ENCODE measurements around the gene PTBP3. TPM values are rescaled to one million over a fixed set of nuclear protein-coding genes. Genes with fewer than 3 reads are reported as not detected.
"Not testable (repeated sequence)": the region's sequence is repeated elsewhere in the genome, so short reads cannot be mapped to it uniquely, and the experiment has no call there.

Gene PTBP3, protein sequence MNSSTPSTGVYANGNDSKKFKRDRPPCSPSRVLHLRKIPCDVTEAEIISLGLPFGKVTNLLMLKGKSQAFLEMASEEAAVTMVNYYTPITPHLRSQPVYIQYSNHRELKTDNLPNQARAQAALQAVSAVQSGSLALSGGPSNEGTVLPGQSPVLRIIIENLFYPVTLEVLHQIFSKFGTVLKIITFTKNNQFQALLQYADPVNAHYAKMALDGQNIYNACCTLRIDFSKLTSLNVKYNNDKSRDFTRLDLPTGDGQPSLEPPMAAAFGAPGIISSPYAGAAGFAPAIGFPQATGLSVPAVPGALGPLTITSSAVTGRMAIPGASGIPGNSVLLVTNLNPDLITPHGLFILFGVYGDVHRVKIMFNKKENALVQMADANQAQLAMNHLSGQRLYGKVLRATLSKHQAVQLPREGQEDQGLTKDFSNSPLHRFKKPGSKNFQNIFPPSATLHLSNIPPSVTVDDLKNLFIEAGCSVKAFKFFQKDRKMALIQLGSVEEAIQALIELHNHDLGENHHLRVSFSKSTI
- 16.3 and 20.7 TPM in 2 replicates for total RNA-seq (2014; rRNA removed; shearing (Covaris generic); ENCODE audit: low replicate concordance)

DNA sequence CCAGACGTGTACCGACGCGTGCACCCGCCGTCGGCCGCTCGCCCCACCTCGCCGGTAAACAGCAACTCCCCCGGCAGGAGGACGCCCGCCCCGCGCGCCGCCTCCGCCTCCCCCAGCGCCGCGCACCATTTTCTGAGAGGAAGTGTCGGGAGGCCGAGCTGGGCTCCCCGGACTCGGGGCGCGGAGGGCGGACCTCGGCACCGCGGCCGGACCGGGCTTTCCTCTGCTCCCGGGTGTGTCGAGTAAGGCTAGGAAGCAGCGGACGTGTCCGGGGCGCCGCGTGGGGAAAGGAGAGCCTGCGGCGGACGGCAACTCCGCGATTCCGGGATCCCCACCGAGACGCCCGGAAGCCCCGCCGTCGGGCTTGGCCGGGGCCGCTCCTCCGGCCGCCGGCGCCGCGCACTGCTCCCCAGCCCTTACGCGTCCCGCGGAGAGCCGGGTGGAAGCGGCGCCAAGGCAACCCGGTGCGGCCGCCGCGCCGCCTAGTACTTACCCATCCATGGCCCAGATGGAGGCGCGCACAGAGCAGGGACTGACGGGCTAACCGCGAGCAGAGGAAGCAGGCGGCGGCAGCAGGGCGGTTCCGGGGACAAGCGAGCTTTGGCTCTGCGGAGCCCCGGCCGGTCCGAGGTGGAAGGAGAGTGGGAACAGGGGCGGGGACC lies at the start of gene PTBP3:
TSS of gene PTBP3 (minus strand) at position 643 of the 662 bp plus-strand sequence. CDS start 35,754 bp downstream, outside the sequence.
- peak within 1 kb of the TSS; percentile 84 for H3K4me3 ChIP-seq
- no peaks in the 10 kb centered on the region for H3K9me3 ChIP-seq
- DNase-seq = peak; percentile 86
- H3K27me3 ChIP-seq = no peaks in the 10 kb centered on the region
- no peaks in the 10 kb centered on the region; the same call in none of the 2 replicates for H3K36me3 ChIP-seq

DNA sequence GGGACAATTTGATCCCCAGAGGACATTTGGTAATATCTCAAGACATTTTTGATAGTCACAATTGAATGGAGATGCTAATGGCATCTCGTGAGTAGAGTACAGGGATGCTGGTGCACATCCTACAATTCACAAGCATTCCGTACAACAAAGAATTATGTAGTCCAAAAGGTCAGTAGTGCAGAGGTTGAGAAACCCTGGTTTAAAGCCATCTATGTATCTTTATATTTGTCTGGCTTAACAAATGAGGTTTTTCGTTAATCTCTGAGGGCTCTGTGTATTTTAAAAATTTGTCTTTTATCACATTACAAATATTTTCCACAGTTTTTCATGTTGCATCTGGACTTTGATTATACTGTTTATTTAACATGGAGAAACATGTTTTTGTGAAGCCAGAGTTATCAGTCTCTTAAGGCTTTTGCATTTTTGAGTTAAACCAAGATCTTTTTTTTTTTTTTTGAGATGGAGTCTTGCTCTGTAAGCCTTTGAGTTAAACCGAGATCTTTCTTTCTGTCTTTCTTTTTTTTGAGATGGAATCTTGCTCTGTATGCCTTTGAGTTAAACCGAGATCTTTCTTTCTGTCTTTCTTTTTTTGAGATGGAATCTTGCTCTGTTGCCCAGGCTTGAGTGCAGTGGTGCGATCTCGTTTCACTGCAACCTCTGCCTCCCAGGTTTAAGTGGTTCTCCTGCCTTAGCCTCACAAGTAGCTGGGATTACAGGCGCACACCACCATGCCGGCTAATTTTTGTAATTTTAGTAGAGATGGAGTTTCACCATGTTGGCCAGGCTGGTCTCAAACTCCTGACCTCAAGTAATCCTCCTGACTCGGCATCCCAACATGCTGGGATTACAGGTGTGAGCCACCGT lies 49.3 kb upstream of the PTBP3 start:
- Histone ChIP-seq H3K4me3 (no peak overlapping the region), H3K27me3 (no peaks in the 10 kb centered on the region), H3K9me3 (no peaks in the 10 kb centered on the region), H3K36me3 (peaks cover 21% of the 10 kb centered on the region)
- DNase-seq = no peak

DNA sequence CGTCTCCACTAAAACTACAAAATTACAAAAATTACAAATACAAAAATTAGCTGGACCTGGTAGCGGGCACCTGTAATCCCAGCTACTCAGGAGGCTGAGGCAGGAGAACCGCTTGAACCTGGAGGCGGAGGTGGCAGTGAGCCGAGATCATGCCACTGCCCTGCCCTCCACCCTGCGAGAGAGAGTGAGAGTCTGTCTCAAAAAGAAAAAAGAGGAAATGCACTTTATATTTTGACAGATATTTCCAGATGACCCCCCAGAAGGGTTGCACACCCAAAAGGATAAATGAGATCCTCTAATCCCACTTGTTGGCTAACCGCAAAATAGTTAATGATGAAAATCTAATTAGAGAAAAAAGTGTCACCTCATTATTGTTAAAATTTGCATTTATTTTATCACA lies 48.6 kb upstream of the PTBP3 start:
- H3K36me3 ChIP-seq = peaks cover 15% of the 10 kb centered on the region
- H3K4me3 ChIP-seq = no peak overlapping the region
- H3K27me3 ChIP-seq = no peaks in the 10 kb centered on the region
- no peak for DNase-seq
- no peaks in the 10 kb centered on the region for H3K9me3 ChIP-seq

DNA sequence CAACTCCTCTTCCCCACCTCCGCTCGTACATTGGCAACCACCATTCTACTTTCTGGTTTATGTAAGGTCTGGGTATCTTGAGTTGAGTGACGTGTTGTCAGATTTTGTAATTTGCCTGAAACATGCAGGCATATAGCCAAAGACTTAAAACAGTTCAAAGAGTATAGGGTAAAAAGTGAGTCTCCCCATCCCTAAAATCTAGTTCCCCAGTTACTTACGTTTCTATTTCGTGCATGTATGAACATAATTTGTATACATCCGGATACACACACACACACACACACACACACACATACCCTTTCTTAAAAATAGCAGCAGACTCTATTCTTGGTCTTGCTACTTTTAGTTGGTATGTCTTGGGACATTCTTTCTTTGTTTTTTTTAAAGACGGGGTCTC lies 47.4 kb upstream of the PTBP3 start:
- Histone ChIP-seq H3K4me3 (peak overlapping the region; percentile 94), H3K9me3 (no peaks in the 10 kb centered on the region), H3K36me3 (peaks cover 6% of the 10 kb centered on the region), H3K27me3 (no peaks in the 10 kb centered on the region)
- no peak for DNase-seq

DNA sequence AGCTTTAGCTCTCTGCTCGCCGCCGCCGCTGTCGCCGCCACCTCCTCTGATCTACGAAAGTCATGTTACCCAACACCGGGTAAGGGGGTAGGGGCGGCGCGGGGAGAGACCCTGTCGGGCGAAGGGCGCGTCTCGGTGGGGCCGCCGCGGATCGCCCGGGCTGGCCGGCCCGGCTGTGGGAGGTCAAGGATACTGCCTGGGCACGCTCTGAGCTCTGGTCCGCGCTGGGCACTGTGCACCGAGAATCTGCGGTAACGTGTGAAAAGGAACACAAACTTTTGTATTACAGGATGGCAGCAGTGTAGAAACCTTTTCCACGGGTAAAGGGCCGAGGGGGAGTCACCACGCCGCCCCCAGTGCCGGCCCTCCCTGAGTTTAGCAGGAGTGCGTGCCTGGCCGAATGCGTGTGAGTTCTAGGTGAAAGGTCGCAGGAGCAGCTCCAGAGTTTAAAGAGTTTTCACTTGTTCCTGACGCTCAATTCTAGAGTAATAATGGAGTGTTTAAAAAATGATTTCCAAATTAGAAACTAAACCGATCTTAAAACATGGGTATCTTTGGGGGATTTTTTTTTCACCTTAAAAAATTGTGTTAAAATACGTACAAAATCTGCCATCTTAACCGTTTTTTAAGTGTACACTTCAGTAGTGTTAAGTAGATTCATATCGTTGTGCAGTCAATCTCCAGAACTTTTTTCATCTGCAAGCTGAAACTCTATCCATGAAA lies 46.8 kb upstream of the PTBP3 start, which contains the start of gene HSDL2:
TSS of gene HSDL2 (plus strand) at position 7 of the 723 bp plus-strand sequence. CDS start at position 63, 56 bp downstream.
- DNase-seq = peak; percentile 65
- Histone ChIP-seq H3K9me3 (no peaks in the 10 kb centered on the region), H3K27me3 (no peaks in the 10 kb centered on the region), H3K36me3 (peaks cover 3% of the 10 kb centered on the region; the same call in 1 of the 2 replicates), H3K4me3 (peak within 1 kb of the TSS; percentile 94)

DNA sequence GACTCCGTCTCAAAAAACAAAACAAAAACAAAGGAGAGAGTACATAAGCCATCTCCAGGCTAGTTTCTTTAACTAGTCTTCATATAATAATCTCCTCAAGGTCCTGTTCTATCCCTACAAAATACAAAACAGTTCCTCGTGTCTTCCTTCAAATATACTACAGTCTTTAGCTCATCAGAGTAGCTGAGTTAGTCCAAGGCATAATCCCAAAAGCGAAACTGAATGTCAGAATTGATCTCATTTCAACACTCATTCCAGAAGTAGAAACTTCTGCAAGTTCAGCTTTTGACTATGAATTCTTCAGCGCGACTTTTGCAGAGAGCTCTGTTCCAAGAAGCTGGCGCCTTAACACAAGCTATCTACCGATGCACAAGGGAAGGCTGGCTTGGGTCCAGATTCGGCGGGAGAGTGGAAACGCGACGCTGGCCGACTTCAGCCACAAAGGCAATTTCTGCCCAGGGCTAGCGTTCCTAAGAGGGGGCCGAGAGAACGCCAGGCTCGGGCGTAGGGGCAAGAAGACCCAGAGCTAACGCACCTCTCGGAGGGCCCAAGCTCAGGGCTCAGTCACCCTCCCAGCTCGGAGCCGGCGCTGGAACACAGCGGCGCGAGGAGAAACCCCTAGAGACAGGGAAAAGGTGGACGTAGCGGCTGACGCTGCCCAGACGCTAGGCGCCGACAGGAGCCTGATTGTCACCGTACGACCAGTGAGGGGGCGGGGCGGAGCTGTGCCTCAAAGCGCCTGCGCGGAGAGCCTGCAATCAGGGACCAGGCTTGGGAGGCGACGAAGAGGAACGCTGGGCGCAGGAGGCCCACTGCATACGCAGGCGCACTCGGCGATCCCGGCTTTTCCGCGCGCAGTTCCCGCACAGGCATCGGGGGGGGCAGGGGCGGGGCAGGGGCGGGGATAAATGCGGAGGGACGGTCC lies 46.0 kb upstream of the PTBP3 start:
- Histone ChIP-seq H3K9me3 (no peaks in the 10 kb centered on the region), H3K4me3 (peak overlapping the region; percentile 94), H3K27me3 (no peaks in the 10 kb centered on the region), H3K36me3 (peaks cover under 1% of the 10 kb centered on the region; the same call in 1 of the 2 replicates)
- DNase-seq = peak; percentile 98

DNA sequence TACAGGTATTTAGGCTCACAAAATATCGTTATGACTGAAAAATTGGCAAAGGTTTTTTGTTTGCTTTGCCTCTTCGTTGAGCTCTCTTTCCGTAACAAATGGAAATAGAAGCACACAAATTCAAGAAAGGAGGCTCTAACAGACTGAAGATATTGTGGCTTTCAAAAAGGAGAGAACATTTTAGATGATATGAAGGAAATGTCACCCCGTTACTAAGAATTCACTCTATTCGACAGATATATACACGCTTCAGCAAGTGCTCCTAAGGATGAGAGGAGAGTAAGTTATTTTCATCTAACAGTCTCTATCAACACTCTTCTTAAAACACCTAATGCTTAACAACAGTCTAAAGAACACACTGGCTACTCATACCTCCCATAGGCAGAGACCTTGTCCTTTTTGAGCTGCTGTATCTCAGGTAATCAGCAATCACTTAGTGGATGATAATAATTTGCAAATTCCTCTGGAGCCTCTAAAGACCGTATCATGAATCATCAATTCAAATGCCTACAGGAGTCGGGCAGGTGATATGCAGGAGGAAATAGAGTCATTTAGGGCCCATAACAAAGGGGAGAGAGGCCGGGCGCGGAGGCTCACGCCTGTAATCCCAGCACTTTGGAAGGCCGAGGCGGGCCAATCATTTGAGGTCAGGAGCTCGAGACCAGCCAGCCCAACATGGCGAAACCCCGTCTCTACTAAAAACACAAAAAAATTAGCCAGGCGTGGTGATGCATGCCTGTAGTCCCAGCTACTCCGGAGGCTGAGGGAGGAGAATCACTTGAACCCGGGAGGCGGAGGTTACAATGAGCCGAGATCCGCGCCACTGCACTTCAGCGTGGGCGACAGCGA lies 45.1 kb upstream of the PTBP3 start:
- H3K9me3 ChIP-seq = no peaks in the 10 kb centered on the region
- H3K27me3 ChIP-seq = no peaks in the 10 kb centered on the region
- H3K4me3 ChIP-seq = peak overlapping the region; percentile 94
- peak; percentile 10 for DNase-seq
- H3K36me3 ChIP-seq = no peaks in the 10 kb centered on the region

DNA sequence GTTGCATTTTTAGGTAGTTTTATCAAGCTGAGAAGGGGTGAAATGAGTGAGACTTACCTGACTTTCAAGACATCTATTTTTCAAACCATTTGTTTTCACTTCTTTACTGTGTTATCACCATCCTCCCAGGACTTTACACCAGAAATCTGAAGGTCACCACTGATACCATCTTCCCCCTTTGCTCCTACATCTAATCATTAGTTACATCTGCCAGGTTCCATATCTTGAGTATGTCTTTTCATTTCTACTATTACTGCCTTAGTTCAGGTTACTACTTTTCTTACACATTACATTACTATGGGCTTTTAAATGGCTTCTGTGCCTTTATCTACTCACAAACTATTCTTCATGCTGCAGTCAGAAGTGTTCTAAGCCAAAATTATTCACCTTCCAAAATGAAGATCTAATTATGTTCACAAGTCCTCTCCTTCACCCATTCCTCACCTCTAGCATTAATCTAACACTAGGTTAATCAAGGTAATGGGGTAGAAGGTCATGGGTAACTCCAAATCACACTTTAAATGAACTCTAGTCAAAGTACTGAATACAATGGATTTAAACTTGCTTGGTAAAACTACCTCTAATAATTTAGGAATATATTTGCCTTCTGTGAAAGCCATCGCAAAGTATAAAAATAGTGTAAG lies 44.4 kb upstream of the PTBP3 start:
- Histone ChIP-seq H3K36me3 (no peaks in the 10 kb centered on the region), H3K27me3 (no peaks in the 10 kb centered on the region), H3K4me3 (peak overlapping the region; percentile 94), H3K9me3 (no peaks in the 10 kb centered on the region)
- DNase-seq = no peak

DNA sequence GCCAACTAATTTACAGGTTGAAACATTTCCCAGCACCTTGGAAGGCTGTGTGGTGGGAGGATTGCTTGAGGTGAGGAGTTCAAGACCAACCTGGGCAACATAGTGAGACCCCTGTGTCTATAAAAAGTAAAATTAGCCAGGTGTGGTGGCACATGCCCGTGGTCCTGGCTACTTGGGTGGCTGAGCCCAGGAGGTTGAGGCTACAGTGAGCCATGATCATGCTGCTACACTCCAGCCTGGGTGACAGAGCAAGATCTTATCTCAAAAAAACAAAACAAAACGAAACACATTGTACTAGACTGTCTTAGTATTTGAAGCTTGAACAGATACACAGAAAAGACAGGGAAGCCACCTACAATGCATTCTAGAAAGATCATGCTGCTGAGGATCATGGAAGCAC lies 43.7 kb upstream of the PTBP3 start:
- H3K4me3 ChIP-seq = no peak overlapping the region
- no peaks in the 10 kb centered on the region for H3K27me3 ChIP-seq
- H3K36me3 ChIP-seq = no peaks in the 10 kb centered on the region
- no peak for DNase-seq
- H3K9me3 ChIP-seq = no peaks in the 10 kb centered on the region

DNA sequence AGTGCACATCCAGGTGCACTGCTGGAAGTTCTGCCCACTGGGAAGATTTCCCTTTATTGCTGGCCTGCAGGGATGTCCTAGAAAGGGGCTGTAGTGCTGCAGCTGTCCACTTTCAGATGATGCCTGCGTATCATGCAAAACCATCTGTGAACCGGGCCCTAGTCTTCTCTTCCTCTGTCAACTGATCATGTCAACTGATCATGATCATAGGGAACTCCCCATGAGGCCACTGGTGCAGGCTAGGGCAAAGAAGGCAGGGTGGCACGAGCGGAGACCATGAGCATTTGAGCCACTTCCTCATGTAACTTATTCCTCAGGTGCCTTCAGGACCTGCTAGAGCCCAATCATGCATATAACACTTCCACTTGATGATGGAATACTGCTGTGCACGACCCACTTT lies 41.9 kb upstream of the PTBP3 start:
- Histone ChIP-seq H3K27me3 (no peaks in the 10 kb centered on the region), H3K36me3 (no peaks in the 10 kb centered on the region), H3K4me3 (no peak overlapping the region), H3K9me3 (no peaks in the 10 kb centered on the region)
- no peak for DNase-seq

DNA sequence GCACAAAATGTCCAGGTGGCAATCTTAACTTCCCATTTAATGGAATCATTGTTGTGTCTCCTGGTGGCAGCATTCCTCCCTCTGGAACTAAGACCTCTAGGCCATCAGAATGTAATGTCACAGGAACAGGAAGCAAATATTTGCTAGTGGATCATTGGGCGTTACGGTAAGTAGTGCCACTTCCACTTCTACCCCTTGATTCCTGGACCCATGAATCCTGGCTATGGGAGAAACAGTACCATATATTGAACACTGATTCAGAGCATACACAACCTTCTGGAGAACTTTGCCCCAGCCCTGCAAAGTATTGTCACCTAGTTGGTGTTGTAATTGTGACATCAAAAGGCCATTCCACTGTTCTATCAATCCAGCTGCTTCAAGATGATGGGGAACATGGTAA lies 40.8 kb upstream of the PTBP3 start:
- H3K27me3 ChIP-seq, H3K9me3 ChIP-seq: not testable (repeated sequence)

DNA sequence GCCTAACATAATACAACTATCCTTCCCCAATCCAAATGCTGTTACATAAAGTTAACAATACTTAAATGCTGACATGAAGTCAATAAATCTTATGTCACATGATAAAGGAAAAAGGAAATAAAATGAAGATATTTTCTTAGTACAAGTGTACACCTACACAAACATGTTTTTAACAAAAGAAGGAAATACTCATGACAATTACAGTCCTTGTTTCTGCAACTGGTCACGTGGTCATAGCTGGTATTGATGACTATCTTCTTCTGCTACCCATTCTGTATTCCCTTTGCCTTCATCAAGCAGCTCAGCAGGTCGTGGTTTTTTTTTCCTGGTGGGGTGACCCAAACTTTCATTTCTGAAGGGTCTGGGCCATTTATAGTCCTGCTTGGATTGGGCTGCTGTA lies 40.2 kb upstream of the PTBP3 start:
- H3K36me3 ChIP-seq, DNase-seq, H3K9me3 ChIP-seq, H3K27me3 ChIP-seq, H3K4me3 ChIP-seq: not testable (repeated sequence)

More for the DNA sequence above, 40.8 kb upstream of the PTBP3 start:
- not testable (repeated sequence) for DNase-seq, H3K36me3 ChIP-seq, H3K4me3 ChIP-seq

DNA sequence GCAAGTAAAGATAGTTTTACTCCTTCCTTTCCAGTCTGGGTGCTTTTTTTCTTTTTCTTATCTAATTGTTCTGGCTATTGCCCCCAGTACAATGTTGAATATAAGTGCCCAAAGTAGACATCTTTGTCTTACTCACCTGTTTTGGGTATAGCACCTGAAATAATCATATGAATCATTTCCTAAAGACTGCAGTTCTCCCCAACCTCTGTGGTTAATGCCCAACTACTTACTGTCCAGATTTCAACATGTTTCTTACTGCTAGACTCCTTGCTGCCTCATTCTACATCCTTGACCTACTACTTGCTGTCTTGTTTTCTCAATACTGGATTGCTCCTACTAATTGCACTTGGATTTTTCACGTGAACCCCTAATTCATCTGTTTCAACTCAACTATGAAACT lies 37.6 kb upstream of the PTBP3 start:
- H3K9me3 ChIP-seq = peaks cover 7% of the 10 kb centered on the region
- no peaks in the 10 kb centered on the region for H3K36me3 ChIP-seq
- DNase-seq = no peak
- H3K4me3 ChIP-seq = no peak overlapping the region
- no peaks in the 10 kb centered on the region for H3K27me3 ChIP-seq

DNA sequence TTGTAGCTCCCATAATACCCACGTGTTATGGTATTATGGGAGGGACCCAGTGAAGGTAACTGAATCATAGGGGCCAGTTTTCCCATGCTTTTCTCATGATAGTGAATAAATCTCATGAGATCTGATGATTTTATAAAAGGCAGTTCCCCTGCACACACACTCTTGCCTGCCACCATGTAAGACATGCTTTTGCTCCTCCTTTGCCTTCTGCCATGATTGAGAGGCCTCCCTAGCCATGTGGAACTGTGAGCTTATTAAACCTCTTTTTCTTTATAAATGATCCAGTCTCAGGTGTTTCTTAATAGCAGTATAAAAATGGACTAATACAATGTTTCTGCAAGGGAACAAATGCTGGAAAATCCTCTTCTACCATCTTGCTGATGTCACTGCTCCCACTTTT lies 36.4 kb upstream of the PTBP3 start:
- Histone ChIP-seq H3K27me3 (no peaks in the 10 kb centered on the region), H3K4me3 (no peak overlapping the region), H3K9me3 (peaks cover 10% of the 10 kb centered on the region), H3K36me3 (no peaks in the 10 kb centered on the region)
- DNase-seq = no peak
